ENCODE results near the gene PJVK.

GRCh38 chr2:178450774-178451525 is at the start of gene PJVK, which contains the start of gene PRKRA:
- TF ChIP-seq POLR2A (IDR thresholded peaks at IDR 0.05): peak in 1 of 2 donors; percentile 61
- TF ChIP-seq, protein P1, sequence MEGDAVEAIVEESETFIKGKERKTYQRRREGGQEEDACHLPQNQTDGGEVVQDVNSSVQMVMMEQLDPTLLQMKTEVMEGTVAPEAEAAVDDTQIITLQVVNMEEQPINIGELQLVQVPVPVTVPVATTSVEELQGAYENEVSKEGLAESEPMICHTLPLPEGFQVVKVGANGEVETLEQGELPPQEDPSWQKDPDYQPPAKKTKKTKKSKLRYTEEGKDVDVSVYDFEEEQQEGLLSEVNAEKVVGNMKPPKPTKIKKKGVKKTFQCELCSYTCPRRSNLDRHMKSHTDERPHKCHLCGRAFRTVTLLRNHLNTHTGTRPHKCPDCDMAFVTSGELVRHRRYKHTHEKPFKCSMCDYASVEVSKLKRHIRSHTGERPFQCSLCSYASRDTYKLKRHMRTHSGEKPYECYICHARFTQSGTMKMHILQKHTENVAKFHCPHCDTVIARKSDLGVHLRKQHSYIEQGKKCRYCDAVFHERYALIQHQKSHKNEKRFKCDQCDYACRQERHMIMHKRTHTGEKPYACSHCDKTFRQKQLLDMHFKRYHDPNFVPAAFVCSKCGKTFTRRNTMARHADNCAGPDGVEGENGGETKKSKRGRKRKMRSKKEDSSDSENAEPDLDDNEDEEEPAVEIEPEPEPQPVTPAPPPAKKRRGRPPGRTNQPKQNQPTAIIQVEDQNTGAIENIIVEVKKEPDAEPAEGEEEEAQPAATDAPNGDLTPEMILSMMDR (IDR thresholded peaks at IDR 0.05): peak in 1 of 3 donors; percentile 31

Measured in lower leg skin (tissue), 3 donors.